WTC11 (cell line): ENCODE data around the gene C20orf96. TPM values are rescaled to one million over a fixed set of nuclear protein-coding genes. Genes with fewer than 3 reads are reported as not detected.
"Not testable (repeated sequence)": the region's sequence is repeated elsewhere in the genome, so short reads cannot be mapped to it uniquely, and the experiment has no call there.

Experiments used
- ATAC-seq: fragments of 200-7000 bp; cut with Tn5 transposase; 2 replicates; pipeline ENCODE4 v1.10.0; 2021; ENCODE audit warnings: mild to moderate bottlenecking, moderate library complexity
- Bru-seq: library from RNA; stranded (reverse); fragments of 400-500 nt; gene quantifications from one replicate; lab custom pipeline; 2021; lab: Mats Ljungman, UMichigan
- CTCF ChIA-PET: fragments of 300-600 bp; sonication (Branson Sonifier 250); formaldehyde crosslinking; loops from one replicate; lab custom pipeline; 2021; ENCODE audit warnings: antibody characterized with exemption; lab: Charles Lee
- POLR2A ChIA-PET: fragments of 350-600 bp; sonication (Branson Sonifier 250); formaldehyde crosslinking; loops from one replicate; lab custom pipeline; 2021; ENCODE audit warnings: antibody characterized with exemption; lab: Charles Lee
- DNase-seq: peaks from one replicate; pipeline ENCODE4 v3.0.0; 2021; ENCODE audit warnings: low spot score
- H3K27ac Mint-ChIP-seq: 2 replicates; pipeline ENCODE4 v1.8.0; 2021; ENCODE audit warnings: mixed read lengths
- H3K27me3 Mint-ChIP-seq: 2 replicates; pipeline ENCODE4 v1.8.0; 2021; ENCODE audit warnings: low read depth, mild to moderate bottlenecking, moderate library complexity, mixed read lengths
- H3K36me3 Mint-ChIP-seq: 2 replicates; pipeline ENCODE4 v1.8.0; 2021; ENCODE audit warnings: mixed read lengths
- H3K4me1 Mint-ChIP-seq: 2 replicates; pipeline ENCODE4 v1.8.0; 2022; ENCODE audit warnings: mixed read lengths
- H3K4me3 Mint-ChIP-seq: 2 replicates; pipeline ENCODE4 v1.8.0; 2021; ENCODE audit warnings: mild to moderate bottlenecking, moderate library complexity, mixed read lengths
- H3K9me3 Mint-ChIP-seq: 2 replicates; pipeline ENCODE4 v1.8.0; 2021; ENCODE audit warnings: mixed read lengths
- ARID4B ChIP-seq: sonication (generic); formaldehyde crosslinking; IDR thresholded peaks from 2 replicates; pipeline ENCODE4 v1.8.0; 2023; ENCODE audit warnings: missing genetic modification reagents, mild to moderate bottlenecking, borderline replicate concordance
- ATF2 ChIP-seq: sonication (generic); formaldehyde crosslinking; IDR thresholded peaks from 2 replicates; pipeline ENCODE4 v1.8.1; 2022; ENCODE audit warnings: low read depth, missing genetic modification reagents, borderline replicate concordance
- CDX4 ChIP-seq: fragments of 250-450 bp; sonication (Bioruptor Pico); IDR thresholded peaks from 2 replicates; pipeline ENCODE4 v1.9.0; 2021; ENCODE audit warnings: moderate library complexity, mild to moderate bottlenecking, inconsistent platforms, borderline replicate concordance
- ELF4 ChIP-seq: sonication (generic); formaldehyde crosslinking; IDR thresholded peaks from 2 replicates; pipeline ENCODE4 v1.8.1; 2022; ENCODE audit warnings: low read depth, mild to moderate bottlenecking, moderate library complexity, missing genetic modification reagents
- ESRRA ChIP-seq: sonication (generic); formaldehyde crosslinking; IDR thresholded peaks from 2 replicates; pipeline ENCODE4 v1.8.1; 2022; ENCODE audit warnings: mild to moderate bottlenecking, missing genetic modification reagents, borderline replicate concordance
- FOXK1 ChIP-seq: sonication (generic); formaldehyde crosslinking; IDR thresholded peaks from 2 replicates; pipeline ENCODE4 v1.8.0; 2022; ENCODE audit warnings: mild to moderate bottlenecking, moderate library complexity, missing genetic modification reagents
- MAX ChIP-seq: sonication (generic); formaldehyde crosslinking; IDR thresholded peaks from 2 replicates; pipeline ENCODE4 v1.8.0; 2022; ENCODE audit warnings: mild to moderate bottlenecking, missing genetic modification reagents
- NR1H2 ChIP-seq: sonication (generic); formaldehyde crosslinking; IDR thresholded peaks from 2 replicates; pipeline ENCODE4 v1.9.0; 2021; ENCODE audit warnings: mild to moderate bottlenecking, moderate library complexity, missing genetic modification reagents
- PRDM15 ChIP-seq: sonication (generic); formaldehyde crosslinking; IDR thresholded peaks from 2 replicates; pipeline ENCODE4 v1.8.0; 2022; ENCODE audit warnings: missing genetic modification reagents
- SP1 ChIP-seq: sonication (generic); formaldehyde crosslinking; conservative IDR thresholded peaks from 2 replicates; pipeline ENCODE4 v1.8.1; 2022; ENCODE audit warnings: missing genetic modification reagents
- TEAD1 ChIP-seq: sonication (generic); formaldehyde crosslinking; IDR thresholded peaks from 2 replicates; pipeline ENCODE4 v1.8.0; 2022; ENCODE audit warnings: mild to moderate bottlenecking, missing genetic modification reagents
- ZNF121 ChIP-seq: sonication (generic); formaldehyde crosslinking; IDR thresholded peaks from 2 replicates; pipeline ENCODE4 v1.8.0; 2023; ENCODE audit warnings: missing genetic modification reagents
- ZNF423 ChIP-seq: fragments of 250-450 bp; sonication (Bioruptor Pico); IDR thresholded peaks from 2 replicates; pipeline ENCODE4 v2.1.2; 2022; ENCODE audit warnings: mild to moderate bottlenecking, moderate library complexity
- long read RNA-seq, 3 experiments: library from RNA in 1 of 3; library from capped mRNA in 1 of 3; library from polyadenylated mRNA in 1 of 3; unstranded in 2 of 3; stranded (forward) in 1 of 3; transcript quantifications; one replicate each; pipeline ENCODE4 v2.0.0, GENCODE V29; 2021
- total RNA-seq: library from RNA; stranded (reverse); gene quantifications from 3 replicates; pipeline ENCODE4 v1.2.3, GENCODE V29; 2021

C20orf96 gene
- total RNA-seq (22.1 to 30.3 TPM (median 27.8 TPM) in 3 replicates), Bru-seq, nascent RNA (percentile 76 among the genes with signal in this experiment)
- long read RNA-seq, experiment 1, transcript C20orf96-202 (9 exons, 1,420 nt): major isoform, 17 of 96 reads
- long read RNA-seq, experiment 1, partial matches to known transcripts: 30 of 96 reads
- long read RNA-seq, experiment 1, other reads (novel, unspliced or antisense): 46 of 96 reads
- long read RNA-seq, experiment 2, partial matches to known transcripts: 17 of 35 reads
- long read RNA-seq, experiment 2, other reads (novel, unspliced or antisense): 12 of 35 reads
- long read RNA-seq, experiment 3, transcript C20orf96-202 (9 exons, 1,420 nt): major isoform, 21 of 42 reads
- long read RNA-seq, experiment 3, partial matches to known transcripts: 6 of 42 reads
- long read RNA-seq, experiment 3, other reads (novel, unspliced or antisense): 14 of 42 reads

GRCh38 chr20:290084-290831 lies at the start of gene C20orf96:
Gene C20orf96, minus strand, starts transcription at chr20:290750. Its CDS starts 140 bp downstream, at chr20:290610.
- H3K27ac Mint-ChIP-seq: peak within 1 kb of the TSS; percentile 90
- H3K4me1 Mint-ChIP-seq: peaks cover 11% of the 10 kb centered on the region
- TF ChIP-seq FOXK1 (CRISPR knock-in tag) (0 out of 2 replicates have a peak, but pooled peaks have one; percentile 27), MAX (CRISPR knock-in tag) (peak; percentile 51; the same call in 1 of the 2 replicates), SP1 (CRISPR knock-in tag) (peak; percentile 82), ESRRA (no peak), NR1H2 (CRISPR knock-in tag) (no peak), ARID4B (CRISPR knock-in tag) (no peak), PRDM15 (CRISPR knock-in tag) (peak; percentile 94)
- H3K36me3 Mint-ChIP-seq: peaks cover 20% of the 10 kb centered on the region
- ChIA-PET POLR2A (interaction anchor here (1.0 kb wide), 1 partner anchor 36 kb away, joined by 7 read pairs; the partner anchor contains the start of gene SOX12), CTCF (no interaction called here)
- no peak within 1 kb of the TSS for H3K4me3 Mint-ChIP-seq
- peaks cover 27% of the 10 kb centered on the region for H3K27me3 Mint-ChIP-seq
- H3K9me3 Mint-ChIP-seq: peaks cover 9% of the 10 kb centered on the region
- peak; percentile 94 for ATAC-seq
- peak; percentile 96 for DNase-seq

GRCh38 chr20:336040-336439 lies 45.5 kb upstream of the C20orf96 start:
- H3K27ac Mint-ChIP-seq, CTCF ChIA-PET, H3K4me3 Mint-ChIP-seq, H3K9me3 Mint-ChIP-seq, H3K36me3 Mint-ChIP-seq, H3K4me1 Mint-ChIP-seq, DNase-seq, ATAC-seq, POLR2A ChIA-PET: not testable (repeated sequence)
- peaks cover 90% of the 10 kb centered on the region for H3K27me3 Mint-ChIP-seq

GRCh38 chr20:334578-334977 lies 44.0 kb upstream of the C20orf96 start:
- ATAC-seq (no peak), DNase-seq (no peak)
- TF ChIP-seq ELF4 (CRISPR knock-in tag) (0 out of 2 replicates have a peak, but pooled peaks have one; percentile 15), ZNF121 (0 out of 2 replicates have a peak, but pooled peaks have one; percentile 42), CDX4 (no peak), ATF2 (CRISPR knock-in tag) (no peak), TEAD1 (CRISPR knock-in tag) (no peak), ZNF423 (CRISPR knock-in tag) (no peak)
- Mint-ChIP-seq H3K27me3 (peaks cover 75% of the 10 kb centered on the region), H3K36me3 (no peaks in the 10 kb centered on the region), H3K9me3 (no peaks in the 10 kb centered on the region), H3K27ac (no peak overlapping the region), H3K4me1 (peaks cover 14% of the 10 kb centered on the region), H3K4me3 (no peak overlapping the region)
- ChIA-PET POLR2A (interaction anchor here (1.0 kb wide), 1 partner anchor 12 kb away, joined by 5 read pairs; the partner anchor contains the start of gene NRSN2), CTCF (no interaction called here)
